GM04503 (cell line): ENCODE measurements around the gene GPR137C.

Source experiments
- DNase-seq: peaks from one replicate; pipeline ENCODE4 v3.0.0-alpha.2; 2012; ENCODE audit warnings: low read depth

GPR137C gene

GRCh38 chr14:52552063-52552988 is at the start of gene GPR137C, which contains the start of gene TXNDC16:
TSS of gene GPR137C (plus strand) at chr14:52552836. CDS start at chr14:52553148, 312 bp downstream.
TSS of gene TXNDC16 (minus strand) at chr14:52552505. CDS start at chr14:52543557, 8,948 bp downstream.
- DNase-seq, result peak; percentile 93

GRCh38 chr14:52513249-52513648 is 39.4 kb upstream of the GPR137C start:
- no peak for DNase-seq

GRCh38 chr14:52514046-52514811 is 38.4 kb upstream of the GPR137C start:
- DNase-seq, result no peak

- DNase-seq, result no peak
Observed at GRCh38 chr14:52522033-52522432, 30.6 kb upstream of the GPR137C start.

GRCh38 chr14:52522581-52523345 is 29.9 kb upstream of the GPR137C start:
- DNase-seq, result no peak

GRCh38 chr14:52527052-52527451 is 25.6 kb upstream of the GPR137C start:
- DNase-seq, result no peak

- DNase-seq, result no peak
Observed at GRCh38 chr14:52531481-52531880, 21.2 kb upstream of the GPR137C start.

- DNase-seq, result no peak
Observed at GRCh38 chr14:52536269-52536668, 16.4 kb upstream of the GPR137C start.

GRCh38 chr14:52538623-52539022 is 14.0 kb upstream of the GPR137C start:
- DNase-seq, result no peak

GRCh38 chr14:52545584-52546317 is 6.9 kb upstream of the GPR137C start:
- DNase-seq, result no peak

- DNase-seq, result no peak
Observed at GRCh38 chr14:52546318-52546670, 6.3 kb upstream of the GPR137C start.

GRCh38 chr14:52547027-52547426 is 5.6 kb upstream of the GPR137C start:
- DNase-seq, result no peak

GRCh38 chr14:52547526-52547925 is 5.1 kb upstream of the GPR137C start:
- no peak for DNase-seq

- DNase-seq, result no peak
Observed at GRCh38 chr14:52550661-52551060, 2.0 kb upstream of the GPR137C start.

- DNase-seq, result no peak
Observed at GRCh38 chr14:52551205-52551604, 1.4 kb upstream of the GPR137C start.

- DNase-seq, result no peak
Observed at GRCh38 chr14:52551696-52552062, 957 bp upstream of the GPR137C start.

GRCh38 chr14:52553002-52553670 is 500 bp downstream of the GPR137C start:
- DNase-seq, result no peak

- peak; percentile 21 for DNase-seq
Observed at GRCh38 chr14:52553671-52554575, 1.3 kb downstream of the GPR137C start.

GRCh38 chr14:52558688-52559087 is 6.1 kb downstream of the GPR137C start:
- no peak for DNase-seq

GRCh38 chr14:52563120-52563519 is 10.5 kb downstream of the GPR137C start:
- peak; percentile 21 for DNase-seq
